NT2/D1 (cell line): ENCODE results near the gene SLC13A3.

Experiments used
- SUZ12 ChIP-seq: IDR thresholded peaks from 2 replicates; pipeline ENCODE4 v1.6.1; 2011; ENCODE audit not compliant: insufficient read length, insufficient read depth; ENCODE audit errors: extremely low read depth
- YY1 ChIP-seq: IDR thresholded peaks from 2 replicates; pipeline ENCODE4 v1.6.1; 2011; ENCODE audit not compliant: insufficient read length, insufficient read depth
- ZNF274 ChIP-seq: IDR thresholded peaks from 2 replicates; pipeline ENCODE4 v1.6.1; 2011; ENCODE audit warnings: mild to moderate bottlenecking, low read depth, low read length

DNA sequence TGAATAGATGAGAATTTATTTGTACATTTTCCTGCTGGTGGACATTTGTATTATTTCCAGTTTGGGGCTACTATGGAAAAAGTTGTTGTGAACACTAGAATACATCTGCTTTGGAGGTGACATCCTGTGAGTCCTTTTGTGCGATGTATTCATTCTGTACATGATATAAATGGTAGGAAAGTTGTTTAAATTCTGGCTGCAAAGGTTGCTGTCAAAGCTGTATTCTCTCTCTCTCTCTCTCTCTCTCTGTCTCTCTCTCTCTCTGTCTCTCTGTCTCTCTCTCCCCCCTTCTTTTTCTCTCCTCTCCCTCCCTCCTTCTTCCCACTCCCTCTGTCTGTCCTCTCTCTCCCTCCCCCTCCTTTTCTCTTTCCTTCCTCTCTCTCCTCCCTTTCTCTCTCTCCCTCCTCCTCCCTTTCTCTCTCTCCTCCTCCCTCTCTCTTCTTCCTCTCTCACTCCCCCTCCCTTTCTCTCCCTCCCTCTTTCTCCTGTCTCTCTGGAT, 25.3 kb downstream of the SLC13A3 start:
- TF ChIP-seq YY1 (no peak), ZNF274 (no peak), SUZ12 (no peak)
